Dendritic cell treated with granulocyte-macrophage colony-stimulating factor and Interleukin-4, amounts not matched to agents 40 ng/mL and 50 ng/mL, for 4 days (primary cell): ENCODE data around the gene KCNJ4.

ENCODE experiments used
- H3K27ac Mint-ChIP-seq: one replicate; pipeline ENCODE4 v1.8.0; 2022; ENCODE audit warnings: mild to moderate bottlenecking, mixed read lengths
- H3K27me3 Mint-ChIP-seq: one replicate; pipeline ENCODE4 v1.8.0; 2022; ENCODE audit warnings: mild to moderate bottlenecking, mixed read lengths
- H3K36me3 Mint-ChIP-seq: one replicate; pipeline ENCODE4 v1.8.0; 2022; ENCODE audit warnings: low read depth, mixed read lengths
- H3K4me1 Mint-ChIP-seq: one replicate; pipeline ENCODE4 v1.8.0; 2022; ENCODE audit warnings: low read depth, mixed read lengths
- H3K4me3 Mint-ChIP-seq: one replicate; pipeline ENCODE4 v1.8.0; 2022; ENCODE audit warnings: mild to moderate bottlenecking, moderate library complexity, mixed read lengths
- H3K9me3 Mint-ChIP-seq: one replicate; pipeline ENCODE4 v1.8.0; 2022; ENCODE audit warnings: mixed read lengths
- intact Hi-C: fragments of 100-400 bp; cut with micrococcal nuclease; formaldehyde crosslinking; loops from one replicate; pipeline ENCODE4 v1.15.0; 2022

KCNJ4 gene

DNA sequence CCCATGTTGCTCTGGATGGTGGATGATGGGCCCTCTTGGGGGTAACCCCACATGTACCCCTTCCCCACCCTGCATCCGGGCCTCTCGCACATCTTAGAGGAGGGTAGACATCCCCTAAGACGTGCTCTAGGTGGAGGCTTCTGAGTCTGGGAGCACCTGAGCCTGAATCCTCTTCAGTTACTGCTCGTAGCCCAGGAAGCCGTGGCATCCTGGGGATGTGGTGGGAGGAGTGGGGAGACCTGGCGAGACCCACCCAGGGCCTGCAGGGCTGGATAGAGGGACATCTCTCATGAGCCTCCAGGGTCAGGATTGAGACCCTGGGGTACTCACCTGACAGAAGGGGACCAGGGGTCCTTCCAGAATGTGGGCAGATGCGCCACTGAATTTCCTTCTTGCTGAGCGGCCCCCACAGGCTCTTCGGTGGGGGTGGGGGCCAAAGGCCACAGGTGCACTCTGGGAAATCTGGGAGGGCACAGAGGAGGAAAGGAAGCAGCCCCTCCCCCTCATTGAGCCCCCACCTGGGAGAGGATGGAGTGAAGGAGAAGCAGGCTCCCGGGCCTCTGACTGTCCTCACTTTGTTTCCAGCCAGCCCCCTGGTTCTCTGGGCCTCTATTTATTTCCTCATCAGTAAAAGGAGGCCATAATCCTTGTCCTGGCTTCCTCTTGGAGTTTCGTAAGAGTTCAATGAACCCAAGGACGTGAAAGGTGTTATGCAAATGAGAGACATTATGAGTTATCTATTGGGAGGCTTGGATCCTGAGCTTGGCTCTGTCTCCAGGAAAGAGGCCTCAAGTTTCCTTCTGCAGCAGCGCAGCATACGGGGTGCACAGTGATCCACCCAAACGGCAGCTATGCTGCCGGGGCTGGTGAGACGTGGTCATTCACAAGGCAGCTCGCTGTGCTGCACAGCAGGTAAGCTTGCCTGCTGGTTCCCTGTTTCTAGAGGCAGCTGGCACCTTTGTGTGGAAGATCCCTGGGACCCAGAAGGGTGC is 31.2 kb downstream of the KCNJ4 start:
- intact Hi-C loops, result no loop called here
- Mint-ChIP-seq H3K27me3 (peaks cover 42% of the 10 kb centered on the region), H3K9me3 (no peaks in the 10 kb centered on the region), H3K36me3 (no peaks in the 10 kb centered on the region), H3K4me1 (no peaks in the 10 kb centered on the region), H3K27ac (no peak overlapping the region), H3K4me3 (no peak overlapping the region)

- peaks cover 35% of the 10 kb centered on the region for H3K27me3 Mint-ChIP-seq
- no peaks in the 10 kb centered on the region for H3K36me3 Mint-ChIP-seq
- intact Hi-C loops, result no loop called here
- no peak overlapping the region for H3K27ac Mint-ChIP-seq
- H3K9me3 Mint-ChIP-seq, result no peaks in the 10 kb centered on the region
- no peaks in the 10 kb centered on the region for H3K4me1 Mint-ChIP-seq
- no peak overlapping the region for H3K4me3 Mint-ChIP-seq
These were observed 32.1 kb downstream of the KCNJ4 start for GRCh38 chr22:38422611-38423511.

DNA sequence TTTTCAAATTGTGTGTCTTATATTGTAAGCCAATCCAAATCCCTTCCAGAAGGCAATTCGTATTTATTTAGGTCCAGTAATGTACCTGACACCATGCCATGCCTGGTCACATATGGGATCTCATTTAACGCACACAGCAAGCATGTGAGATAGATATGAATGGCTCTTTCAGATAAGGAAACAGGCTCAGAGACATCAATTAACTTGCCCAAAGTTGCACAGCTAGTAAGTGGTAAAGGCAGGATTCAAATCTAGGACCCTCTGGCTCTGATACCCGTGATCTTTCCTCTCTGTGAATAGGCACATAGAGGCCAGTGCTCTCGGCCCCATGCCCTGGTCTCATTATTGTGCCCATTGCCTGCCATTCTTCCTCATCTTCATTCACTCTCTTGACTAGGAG is 34.3 kb downstream of the KCNJ4 start:
- Mint-ChIP-seq H3K36me3 (no peaks in the 10 kb centered on the region), H3K4me1 (peaks cover 2% of the 10 kb centered on the region), H3K27me3 (peaks cover 44% of the 10 kb centered on the region), H3K27ac (no peak overlapping the region), H3K9me3 (no peaks in the 10 kb centered on the region), H3K4me3 (no peak overlapping the region)
- intact Hi-C loops, result no loop called here

- Mint-ChIP-seq H3K4me1 (peaks cover 12% of the 10 kb centered on the region), H3K27ac (no peak overlapping the region), H3K9me3 (no peaks in the 10 kb centered on the region), H3K27me3 (peaks cover 41% of the 10 kb centered on the region), H3K36me3 (no peaks in the 10 kb centered on the region), H3K4me3 (no peak overlapping the region)
- intact Hi-C loops, result loop anchor here (10.0 kb wide), 1 partner anchor 155 kb away; the partner anchor contains the start of gene DMC1
These were observed 35.2 kb downstream of the KCNJ4 start for GRCh38 chr22:38419858-38420160.

DNA sequence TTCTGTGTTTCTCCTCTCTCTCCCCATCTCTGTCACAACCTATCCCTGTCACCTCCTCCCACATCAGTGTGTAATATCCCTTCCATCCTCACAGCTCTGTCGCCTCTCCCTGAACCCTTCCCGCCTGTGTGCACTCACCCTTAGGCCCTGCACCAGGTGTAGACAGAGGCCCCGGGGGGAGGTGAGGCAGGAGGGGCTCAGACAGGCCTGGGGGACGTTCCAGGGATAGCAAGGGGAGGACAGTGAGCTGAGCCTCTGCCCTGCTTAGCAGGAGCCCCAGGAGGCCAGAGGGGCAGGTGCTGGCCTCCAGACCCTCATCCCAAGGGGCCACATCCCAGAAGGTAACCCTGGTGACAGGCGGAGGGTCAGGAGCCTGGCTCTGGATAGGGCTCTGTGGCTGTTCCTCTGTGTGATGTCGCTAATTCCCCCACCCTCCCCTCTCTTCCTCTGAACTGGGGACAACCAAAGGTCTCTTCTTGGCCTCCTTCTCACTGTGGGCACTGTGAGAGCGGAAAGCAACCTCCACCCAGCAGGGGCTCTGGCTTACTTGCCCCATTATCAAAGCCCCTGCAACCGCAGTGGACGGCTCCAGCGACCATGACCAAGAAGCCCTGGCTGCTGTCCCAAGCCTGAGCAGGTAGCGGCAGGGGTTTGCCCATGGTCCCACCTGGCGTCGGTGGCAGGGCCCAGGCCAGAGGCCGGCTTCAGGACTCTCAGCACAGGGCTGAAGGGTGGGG is 35.7 kb downstream of the KCNJ4 start:
- H3K9me3 Mint-ChIP-seq, result no peaks in the 10 kb centered on the region
- H3K27me3 Mint-ChIP-seq, result peaks cover 37% of the 10 kb centered on the region
- intact Hi-C loops, result loop anchor here (10.0 kb wide), 1 partner anchor 156 kb away; the partner anchor contains the start of gene DMC1
- H3K27ac Mint-ChIP-seq, result no peak overlapping the region
- H3K4me3 Mint-ChIP-seq, result no peak overlapping the region
- peaks cover 12% of the 10 kb centered on the region for H3K4me1 Mint-ChIP-seq
- H3K36me3 Mint-ChIP-seq, result no peaks in the 10 kb centered on the region

GRCh38 chr22:38418589-38418988 is 36.4 kb downstream of the KCNJ4 start:
- Mint-ChIP-seq H3K27ac (no peak overlapping the region), H3K4me3 (no peak overlapping the region), H3K4me1 (peaks cover 12% of the 10 kb centered on the region), H3K9me3 (no peaks in the 10 kb centered on the region), H3K27me3 (peaks cover 35% of the 10 kb centered on the region), H3K36me3 (no peaks in the 10 kb centered on the region)
- intact Hi-C loops, result loop anchor here (10.0 kb wide), 1 partner anchor 156 kb away; the partner anchor contains the start of gene DMC1

DNA sequence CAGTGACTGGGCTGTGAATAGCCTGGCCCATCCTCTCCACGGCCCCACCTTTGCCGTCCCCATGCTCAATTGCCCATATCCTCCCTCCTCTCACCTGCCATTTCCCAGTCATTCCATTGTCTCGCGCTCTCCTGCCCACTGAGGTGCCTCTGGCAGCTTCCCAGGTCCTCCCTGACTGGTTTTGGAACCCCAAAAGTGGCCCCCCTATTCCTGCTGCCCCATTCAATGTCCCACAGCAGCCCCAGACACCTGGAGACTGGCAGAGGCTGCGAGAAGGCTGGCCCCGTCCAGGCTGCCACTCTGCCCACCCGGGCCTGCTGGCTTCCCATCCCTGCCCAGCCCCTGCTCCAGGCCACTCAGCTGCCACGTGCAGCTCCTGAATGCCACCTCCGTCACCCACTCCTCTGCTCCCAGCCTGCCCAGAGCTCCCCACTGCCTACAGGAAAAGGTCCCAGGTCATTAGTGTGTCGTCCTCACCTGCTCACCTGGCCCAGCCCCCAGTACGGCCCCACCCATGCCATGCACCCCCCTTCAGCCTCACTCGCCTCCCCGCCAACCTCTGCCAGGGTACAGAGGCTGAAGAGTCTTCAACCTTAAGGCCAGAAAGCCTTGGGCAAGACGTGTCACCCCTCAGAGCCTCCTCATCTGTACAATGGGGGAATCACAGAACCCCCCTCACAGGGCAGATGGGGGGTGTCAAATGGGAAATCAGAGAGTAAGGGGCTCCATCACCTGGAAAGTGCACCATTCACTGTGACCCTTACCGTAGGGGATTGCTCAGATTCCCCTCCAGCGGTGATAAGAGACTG is 37.5 kb downstream of the KCNJ4 start:
- intact Hi-C loops, result loop anchor here (10.0 kb wide), 1 partner anchor 157 kb away; the partner anchor contains the start of gene DMC1
- Mint-ChIP-seq H3K27me3 (peaks cover 40% of the 10 kb centered on the region), H3K27ac (no peak overlapping the region), H3K4me3 (no peak overlapping the region), H3K9me3 (no peaks in the 10 kb centered on the region), H3K36me3 (no peaks in the 10 kb centered on the region), H3K4me1 (peaks cover 16% of the 10 kb centered on the region)

GRCh38 chr22:38416621-38417251 is 38.3 kb downstream of the KCNJ4 start:
- Mint-ChIP-seq H3K9me3 (no peaks in the 10 kb centered on the region), H3K36me3 (no peaks in the 10 kb centered on the region), H3K27me3 (peaks cover 44% of the 10 kb centered on the region), H3K4me1 (peaks cover 20% of the 10 kb centered on the region), H3K4me3 (no peak overlapping the region), H3K27ac (no peak overlapping the region)
- intact Hi-C loops, result loop anchor here (10.0 kb wide), 1 partner anchor 158 kb away; the partner anchor contains the start of gene DMC1

DNA sequence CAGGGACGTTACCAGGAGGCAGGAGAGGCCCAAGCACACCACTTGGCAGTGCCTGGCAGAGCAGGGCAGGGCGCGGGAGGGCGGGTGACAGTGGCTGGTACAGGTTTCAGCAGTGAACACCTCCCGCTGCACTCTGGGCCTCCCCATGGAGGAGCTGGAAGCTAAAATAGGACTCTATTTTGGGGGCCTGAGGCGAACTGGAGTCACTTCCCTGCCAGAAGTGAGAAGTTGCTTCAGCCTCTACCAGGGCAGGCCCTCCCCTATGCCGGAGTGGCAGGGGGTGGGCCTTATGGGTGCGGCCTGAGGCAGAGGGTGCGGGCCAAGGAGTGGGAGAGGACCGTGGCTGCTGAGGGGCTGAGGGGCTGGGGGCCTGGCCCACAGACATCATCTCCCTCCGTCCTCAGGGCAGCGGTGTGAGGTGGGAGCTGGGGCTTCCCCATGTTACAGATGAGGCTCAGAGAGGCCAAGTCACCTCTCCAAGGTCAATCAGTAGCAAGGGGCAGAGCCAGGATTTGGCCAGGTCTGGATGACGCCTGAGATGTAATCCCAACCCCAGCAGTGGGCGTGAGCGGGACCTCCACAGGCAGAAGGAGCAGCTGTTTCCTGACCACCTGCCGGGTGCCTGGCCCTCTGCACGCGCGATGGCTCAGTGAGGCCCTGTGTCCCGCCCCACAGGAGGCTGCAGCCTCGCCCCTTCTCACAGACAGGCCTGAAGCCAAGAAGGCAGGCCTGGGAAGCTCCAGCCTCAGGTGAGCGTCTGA is 39.3 kb downstream of the KCNJ4 start:
- Mint-ChIP-seq H3K4me3 (no peak overlapping the region), H3K9me3 (no peaks in the 10 kb centered on the region), H3K27ac (no peak overlapping the region), H3K4me1 (peaks cover 20% of the 10 kb centered on the region), H3K36me3 (no peaks in the 10 kb centered on the region), H3K27me3 (peaks cover 48% of the 10 kb centered on the region)
- intact Hi-C loops, result loop anchor here (10.0 kb wide), 1 partner anchor 159 kb away; the partner anchor contains the start of gene DMC1

DNA sequence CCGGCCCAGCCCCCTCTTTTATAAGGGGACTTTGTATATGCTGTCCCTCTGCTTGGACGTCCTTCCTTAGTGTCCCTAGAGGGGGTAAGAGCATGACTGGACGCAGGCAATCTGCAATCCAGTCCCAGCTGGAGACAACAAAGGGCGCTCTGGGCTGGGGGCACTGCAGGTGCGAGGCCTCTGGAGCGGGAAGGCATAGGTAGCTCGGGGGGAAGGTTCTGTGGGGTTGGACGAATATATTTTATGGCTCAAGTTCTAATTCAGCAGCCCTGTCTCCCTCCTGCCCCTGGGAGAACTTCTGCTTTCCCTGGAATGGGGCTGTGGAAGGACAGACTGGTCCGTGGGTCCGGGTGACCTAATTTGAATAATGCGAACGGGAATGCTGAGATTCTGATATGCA is 40.0 kb downstream of the KCNJ4 start:
- peaks cover 49% of the 10 kb centered on the region for H3K27me3 Mint-ChIP-seq
- intact Hi-C loops, result loop anchor here (10.0 kb wide), 1 partner anchor 160 kb away; the partner anchor contains the start of gene DMC1
- H3K4me3 Mint-ChIP-seq, result no peak overlapping the region
- H3K36me3 Mint-ChIP-seq, result no peaks in the 10 kb centered on the region
- H3K4me1 Mint-ChIP-seq, result peaks cover 20% of the 10 kb centered on the region
- H3K27ac Mint-ChIP-seq, result no peak overlapping the region
- no peaks in the 10 kb centered on the region for H3K9me3 Mint-ChIP-seq

- no peak overlapping the region for H3K4me3 Mint-ChIP-seq
- H3K9me3 Mint-ChIP-seq, result no peaks in the 10 kb centered on the region
- intact Hi-C loops, result loop anchor here (10.0 kb wide), 1 partner anchor 161 kb away; the partner anchor contains the start of gene DMC1
- no peaks in the 10 kb centered on the region for H3K36me3 Mint-ChIP-seq
- H3K4me1 Mint-ChIP-seq, result peaks cover 20% of the 10 kb centered on the region
- no peak overlapping the region for H3K27ac Mint-ChIP-seq
- H3K27me3 Mint-ChIP-seq, result peaks cover 50% of the 10 kb centered on the region
These were observed 41.0 kb downstream of the KCNJ4 start for GRCh38 chr22:38414009-38414395.
